GM12878 (cell line): ENCODE results near the gene STK32B.

Source experiments
- ATF7 ChIP-seq: fragments of 450-650 bp; IDR thresholded peaks from 2 replicates; pipeline ENCODE4 v1.6.1; 2016; ENCODE audit warnings: low read depth, mild to moderate bottlenecking
- BCL11A ChIP-seq: IDR thresholded peaks from 2 replicates; pipeline ENCODE4 v1.6.1; 2011; ENCODE audit warnings: low read depth, low read length
- CHD2 ChIP-seq: IDR thresholded peaks from 2 replicates; pipeline ENCODE4 v1.6.1; 2011; ENCODE audit warnings: low read depth, low read length, improper control_type of control experiment, borderline replicate concordance
- EP300 ChIP-seq, 2 experiments: fragments of 150-350 bp in 1 of 2; IDR thresholded peaks; 2 replicates each; pipeline ENCODE4 v1.6.1; 2011 to 2012; ENCODE audit warnings: low read depth in 2 of 2, low read length in 2 of 2, borderline replicate concordance in 1 of 2, improper control_type of control experiment in 1 of 2, inconsistent platforms in 1 of 2; ENCODE audit not compliant: control insufficient read depth in 1 of 2
- SUPT20H ChIP-seq: IDR thresholded peaks from 2 replicates; pipeline ENCODE4 v1.6.1; 2011; ENCODE audit warnings: low read depth, mild to moderate bottlenecking, low read length, moderate library complexity, borderline replicate concordance; ENCODE audit not compliant: control insufficient read depth
- ZNF274 ChIP-seq: IDR thresholded peaks from one replicate; pipeline ENCODE4 v1.8.0; 2011; ENCODE audit not compliant: insufficient read length, insufficient read depth
- TF ChIP-seq, protein P1 (sequence below), 3 experiments: IDR thresholded peaks in 2 of 3; conservative IDR thresholded peaks in 1 of 3; 2 replicates each; pipeline ENCODE4 v1.5.1; 2011; ENCODE audit warnings: low read depth in 3 of 3, low read length in 3 of 3, mild to moderate bottlenecking in 3 of 3, control low read depth in 2 of 3, moderate library complexity in 2 of 3, inconsistent platforms in 1 of 3, mixed read lengths in 1 of 3; ENCODE audit not compliant: control insufficient read depth in 2 of 3, insufficient read depth in 1 of 3; ENCODE audit errors: extremely low read depth in 1 of 3
- TF ChIP-seq, protein P2 (sequence below): fragments of 450-650 bp; IDR thresholded peaks from 2 replicates; pipeline ENCODE4 v1.6.1; 2017; ENCODE audit warnings: mild to moderate bottlenecking

DNA sequence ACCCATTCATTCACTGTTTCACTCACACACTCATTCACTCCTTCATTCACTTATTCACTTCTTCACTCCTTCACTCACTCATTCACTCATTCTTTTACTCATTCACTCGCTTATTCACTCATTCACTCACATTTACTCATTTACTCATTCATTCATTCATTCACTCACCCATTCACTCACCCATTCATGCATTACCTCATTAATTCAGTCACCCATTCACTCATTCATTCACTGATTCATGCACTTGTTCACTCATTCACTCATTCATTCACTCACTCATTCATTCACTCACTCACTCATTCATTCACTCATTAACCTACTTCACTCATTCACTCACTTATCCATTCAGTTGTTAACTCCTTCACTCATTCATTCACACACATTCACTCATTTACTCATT, 70.8 kb downstream of the STK32B start:
- no peak for TF ChIP-seq CHD2
- TF ChIP-seq, protein P1, sequence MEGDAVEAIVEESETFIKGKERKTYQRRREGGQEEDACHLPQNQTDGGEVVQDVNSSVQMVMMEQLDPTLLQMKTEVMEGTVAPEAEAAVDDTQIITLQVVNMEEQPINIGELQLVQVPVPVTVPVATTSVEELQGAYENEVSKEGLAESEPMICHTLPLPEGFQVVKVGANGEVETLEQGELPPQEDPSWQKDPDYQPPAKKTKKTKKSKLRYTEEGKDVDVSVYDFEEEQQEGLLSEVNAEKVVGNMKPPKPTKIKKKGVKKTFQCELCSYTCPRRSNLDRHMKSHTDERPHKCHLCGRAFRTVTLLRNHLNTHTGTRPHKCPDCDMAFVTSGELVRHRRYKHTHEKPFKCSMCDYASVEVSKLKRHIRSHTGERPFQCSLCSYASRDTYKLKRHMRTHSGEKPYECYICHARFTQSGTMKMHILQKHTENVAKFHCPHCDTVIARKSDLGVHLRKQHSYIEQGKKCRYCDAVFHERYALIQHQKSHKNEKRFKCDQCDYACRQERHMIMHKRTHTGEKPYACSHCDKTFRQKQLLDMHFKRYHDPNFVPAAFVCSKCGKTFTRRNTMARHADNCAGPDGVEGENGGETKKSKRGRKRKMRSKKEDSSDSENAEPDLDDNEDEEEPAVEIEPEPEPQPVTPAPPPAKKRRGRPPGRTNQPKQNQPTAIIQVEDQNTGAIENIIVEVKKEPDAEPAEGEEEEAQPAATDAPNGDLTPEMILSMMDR (IDR thresholded peaks at IDR 0.05 in 2 of 3, conservative IDR thresholded peaks at IDR 0.05 in 1 of 3; ENCODE audit: control insufficient read depth in 2 of 3, extremely low read depth in 1 of 3, insufficient read depth in 1 of 3, low read depth in 3 of 3, low read length in 3 of 3), result no peak
- TF ChIP-seq, protein P2, sequence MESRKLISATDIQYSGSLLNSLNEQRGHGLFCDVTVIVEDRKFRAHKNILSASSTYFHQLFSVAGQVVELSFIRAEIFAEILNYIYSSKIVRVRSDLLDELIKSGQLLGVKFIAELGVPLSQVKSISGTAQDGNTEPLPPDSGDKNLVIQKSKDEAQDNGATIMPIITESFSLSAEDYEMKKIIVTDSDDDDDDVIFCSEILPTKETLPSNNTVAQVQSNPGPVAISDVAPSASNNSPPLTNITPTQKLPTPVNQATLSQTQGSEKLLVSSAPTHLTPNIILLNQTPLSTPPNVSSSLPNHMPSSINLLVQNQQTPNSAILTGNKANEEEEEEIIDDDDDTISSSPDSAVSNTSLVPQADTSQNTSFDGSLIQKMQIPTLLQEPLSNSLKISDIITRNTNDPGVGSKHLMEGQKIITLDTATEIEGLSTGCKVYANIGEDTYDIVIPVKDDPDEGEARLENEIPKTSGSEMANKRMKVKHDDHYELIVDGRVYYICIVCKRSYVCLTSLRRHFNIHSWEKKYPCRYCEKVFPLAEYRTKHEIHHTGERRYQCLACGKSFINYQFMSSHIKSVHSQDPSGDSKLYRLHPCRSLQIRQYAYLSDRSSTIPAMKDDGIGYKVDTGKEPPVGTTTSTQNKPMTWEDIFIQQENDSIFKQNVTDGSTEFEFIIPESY, result no peak
- no peak for TF ChIP-seq ATF7
- TF ChIP-seq BCL11A, result no peak
- TF ChIP-seq SUPT20H, result no peak
- no peak for TF ChIP-seq ZNF274
- TF ChIP-seq EP300 (IDR thresholded peaks at IDR 0.05; ENCODE audit: borderline replicate concordance in 1 of 2, control insufficient read depth in 1 of 2, low read depth in 2 of 2, low read length in 2 of 2), result no peak
